NT2/D1 (cell line): ENCODE measurements around the gene FNDC3B.

Experiments
- DNase-seq: peaks from one replicate; pipeline ENCODE4 v3.0.0-alpha.2; 2011; ENCODE audit warnings: low read depth, low spot score
- H3K27me3 ChIP-seq: 2 replicates; pipeline ENCODE4 v1.6.0; 2011; ENCODE audit warnings: mild to moderate bottlenecking; ENCODE audit not compliant: insufficient read length, insufficient read depth
- H3K36me3 ChIP-seq: 2 replicates; pipeline ENCODE4 v1.6.1; 2011; ENCODE audit warnings: mild to moderate bottlenecking, low read length, mixed read lengths; ENCODE audit not compliant: insufficient read depth, insufficient read length
- H3K4me1 ChIP-seq: 2 replicates; pipeline ENCODE4 v1.5.1; 2011; ENCODE audit not compliant: insufficient read depth, insufficient read length
- H3K4me3 ChIP-seq: 2 replicates; pipeline ENCODE4 v1.5.1; 2011; ENCODE audit warnings: low read depth; ENCODE audit not compliant: insufficient read length
- H3K9ac ChIP-seq: 2 replicates; pipeline ENCODE4 v1.6.0; 2011; ENCODE audit warnings: low read depth; ENCODE audit not compliant: insufficient read length
- H3K9me3 ChIP-seq: 2 replicates; pipeline ENCODE4 v1.5.1; 2011; ENCODE audit warnings: mild to moderate bottlenecking, low read length; ENCODE audit not compliant: insufficient read depth
- SUZ12 ChIP-seq: IDR thresholded peaks from 2 replicates; pipeline ENCODE4 v1.6.1; 2011; ENCODE audit not compliant: insufficient read length, insufficient read depth; ENCODE audit errors: extremely low read depth
- YY1 ChIP-seq: IDR thresholded peaks from 2 replicates; pipeline ENCODE4 v1.6.1; 2011; ENCODE audit not compliant: insufficient read length, insufficient read depth
- ZNF274 ChIP-seq: IDR thresholded peaks from 2 replicates; pipeline ENCODE4 v1.6.1; 2011; ENCODE audit warnings: mild to moderate bottlenecking, low read depth, low read length

The FNDC3B gene

DNA sequence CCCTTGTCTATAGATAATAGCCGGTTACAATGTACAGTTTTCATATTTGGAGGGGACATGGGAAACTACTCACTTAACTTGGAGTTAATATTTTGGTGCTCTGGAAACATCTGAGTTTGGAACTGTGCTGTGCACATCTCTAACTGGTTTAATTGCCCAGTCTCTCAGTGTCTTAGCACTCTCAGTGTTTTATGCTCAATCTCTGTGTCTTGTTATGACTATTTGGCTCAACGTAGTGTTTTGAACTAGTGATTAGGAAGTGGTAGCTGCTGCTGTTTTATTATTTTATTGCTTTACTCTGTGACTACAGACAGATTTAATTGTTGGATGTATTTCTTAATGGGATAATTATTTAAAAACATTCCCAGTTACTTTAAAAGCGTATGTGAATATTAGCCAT, 17.0 kb downstream of the FNDC3B start:
- H3K4me1 ChIP-seq: no peaks in the 10 kb centered on the region
- no peak overlapping the region for H3K9ac ChIP-seq
- TF ChIP-seq YY1 (no peak), ZNF274 (no peak), SUZ12 (no peak)
- H3K9me3 ChIP-seq: peaks cover 5% of the 10 kb centered on the region; the same call in 1 of the 2 replicates
- no peak overlapping the region for H3K4me3 ChIP-seq
- no peaks in the 10 kb centered on the region for H3K27me3 ChIP-seq
- DNase-seq: no peak
- H3K36me3 ChIP-seq: peaks cover 63% of the 10 kb centered on the region

DNA sequence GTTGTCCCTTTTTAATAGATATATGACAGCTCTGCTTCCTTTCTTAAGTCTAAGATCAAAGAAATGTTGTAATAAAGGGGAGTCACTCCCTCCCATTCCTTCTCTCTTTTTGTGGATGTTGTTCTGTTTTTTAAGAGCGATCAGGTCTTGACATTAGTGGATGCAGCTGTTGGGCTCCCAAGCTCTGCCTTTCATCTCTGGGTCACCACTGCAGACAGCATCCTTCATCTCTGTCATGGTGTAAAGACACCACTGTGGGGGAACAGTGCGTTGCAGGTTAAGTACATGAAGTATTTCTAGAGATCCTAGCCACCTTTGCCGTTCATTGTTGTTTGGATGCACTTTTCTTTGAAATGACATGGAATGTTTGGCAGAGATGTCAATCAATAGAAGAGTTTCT, 17.7 kb downstream of the FNDC3B start:
- Histone ChIP-seq H3K9ac (no peak overlapping the region), H3K4me1 (no peaks in the 10 kb centered on the region), H3K9me3 (peaks cover 3% of the 10 kb centered on the region; the same call in 1 of the 2 replicates), H3K27me3 (no peaks in the 10 kb centered on the region), H3K36me3 (peaks cover 61% of the 10 kb centered on the region), H3K4me3 (no peak overlapping the region)
- TF ChIP-seq SUZ12: no peak
- no peak for TF ChIP-seq YY1
- TF ChIP-seq ZNF274: no peak
- no peak for DNase-seq

DNA sequence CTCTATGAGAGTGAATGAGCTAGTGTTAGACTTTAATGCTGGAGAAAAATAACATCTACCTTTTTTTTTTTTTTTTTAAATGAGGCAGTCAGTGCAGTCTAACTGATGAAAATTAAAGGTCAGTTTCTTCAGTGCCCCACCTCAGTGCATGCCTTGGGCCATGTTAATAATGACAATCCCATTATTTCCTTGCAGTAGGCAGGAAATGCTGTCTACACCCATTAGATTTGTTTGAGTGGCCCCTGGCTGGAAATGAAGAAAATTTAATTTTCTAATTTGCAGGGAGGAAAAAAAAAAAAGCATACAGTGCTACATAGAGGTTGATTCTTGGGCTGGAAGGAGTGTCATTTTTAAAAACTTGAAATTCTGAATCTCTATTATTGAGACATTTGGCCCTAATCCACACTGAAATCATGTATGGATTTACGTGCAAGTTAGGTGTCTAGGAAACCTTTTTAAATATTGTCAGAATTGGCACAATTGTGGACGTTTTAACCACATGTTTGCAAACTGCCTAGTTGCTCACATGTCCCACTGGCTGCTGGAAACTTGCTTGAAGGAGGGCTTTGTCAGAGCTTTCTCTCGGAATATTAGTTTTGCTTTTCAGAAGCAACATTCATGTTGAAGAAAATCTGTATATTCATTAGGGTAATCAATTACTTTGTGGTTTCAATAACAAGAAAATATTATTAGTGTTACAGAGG, 18.4 kb downstream of the FNDC3B start:
- Histone ChIP-seq H3K9me3 (no peaks in the 10 kb centered on the region), H3K27me3 (no peaks in the 10 kb centered on the region), H3K4me3 (no peak overlapping the region), H3K9ac (no peak overlapping the region), H3K36me3 (peaks cover 56% of the 10 kb centered on the region), H3K4me1 (no peaks in the 10 kb centered on the region)
- no peak for DNase-seq
- TF ChIP-seq ZNF274 (no peak), SUZ12 (no peak), YY1 (no peak)

DNA sequence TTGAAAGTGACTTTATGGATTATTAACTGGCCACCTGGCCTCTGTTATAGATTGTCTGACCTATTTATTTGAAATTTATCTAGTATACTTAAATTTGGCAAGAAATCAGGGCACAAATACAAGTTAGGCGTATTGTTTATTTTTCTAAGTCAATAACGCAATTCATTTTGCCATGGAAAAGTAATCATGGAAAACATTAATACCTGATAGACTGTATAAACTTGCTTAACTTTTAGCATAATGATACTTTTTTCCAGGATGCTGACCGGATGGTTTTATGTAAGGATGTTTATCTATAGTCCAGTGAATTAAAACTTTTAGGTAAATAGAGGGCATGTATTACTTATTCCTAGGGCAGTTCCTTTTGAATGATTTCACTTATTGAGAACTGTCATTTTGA, 20.2 kb downstream of the FNDC3B start:
- no peak for DNase-seq
- TF ChIP-seq SUZ12 (no peak), ZNF274 (no peak), YY1 (no peak)
- Histone ChIP-seq H3K4me3 (no peak overlapping the region), H3K27me3 (no peaks in the 10 kb centered on the region), H3K36me3 (peaks cover 52% of the 10 kb centered on the region), H3K4me1 (no peaks in the 10 kb centered on the region), H3K9ac (no peak overlapping the region), H3K9me3 (no peaks in the 10 kb centered on the region)

DNA sequence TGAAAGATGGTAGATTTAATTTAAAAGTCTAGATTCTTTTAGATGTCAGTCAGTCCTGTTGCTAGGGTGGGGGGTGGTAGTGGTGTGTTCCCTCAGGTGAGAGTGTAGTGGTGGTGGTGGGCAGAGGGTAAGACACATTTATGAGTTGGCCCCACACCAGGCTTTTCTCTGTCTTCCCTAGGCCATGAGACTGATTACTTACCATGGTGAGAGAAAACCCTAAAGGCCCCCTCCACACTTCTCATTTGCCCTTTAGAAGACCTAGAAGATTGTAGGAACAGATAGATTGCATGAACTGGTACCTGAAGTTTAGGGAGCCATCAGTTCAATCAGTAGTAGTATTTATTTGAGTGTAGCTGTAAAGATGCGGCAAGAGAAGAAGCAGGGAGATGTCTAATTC, 20.9 kb downstream of the FNDC3B start:
- no peak overlapping the region for H3K4me3 ChIP-seq
- no peaks in the 10 kb centered on the region for H3K27me3 ChIP-seq
- no peak for DNase-seq
- no peaks in the 10 kb centered on the region for H3K9me3 ChIP-seq
- no peaks in the 10 kb centered on the region for H3K4me1 ChIP-seq
- H3K36me3 ChIP-seq: peaks cover 50% of the 10 kb centered on the region
- H3K9ac ChIP-seq: no peak overlapping the region
- no peak for TF ChIP-seq YY1
- no peak for TF ChIP-seq ZNF274
- TF ChIP-seq SUZ12: no peak

DNA sequence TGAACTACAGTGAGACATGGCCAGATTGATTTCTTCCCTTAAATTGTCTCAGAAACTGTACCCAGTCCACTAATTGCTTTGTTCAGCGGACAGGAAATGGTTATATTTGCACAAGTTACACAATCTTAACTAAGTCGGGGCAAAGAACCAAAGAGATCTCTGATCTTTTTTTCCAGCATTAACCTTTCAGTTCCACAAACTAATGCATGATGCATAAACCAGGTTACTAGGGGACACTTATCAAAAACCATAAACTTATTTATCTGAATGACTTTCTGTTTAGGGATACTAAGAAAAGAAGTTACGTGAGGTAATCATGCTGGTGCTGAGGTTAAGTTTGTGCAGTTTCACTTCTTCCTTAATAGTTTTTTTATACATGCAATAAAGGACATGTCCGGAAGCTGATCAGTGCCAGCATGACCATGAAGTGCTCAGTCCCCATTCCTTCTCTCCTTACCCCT, 22.4 kb downstream of the FNDC3B start:
- Histone ChIP-seq H3K9ac (no peak overlapping the region), H3K4me3 (no peak overlapping the region), H3K9me3 (no peaks in the 10 kb centered on the region), H3K27me3 (no peaks in the 10 kb centered on the region), H3K36me3 (peaks cover 50% of the 10 kb centered on the region), H3K4me1 (no peaks in the 10 kb centered on the region)
- TF ChIP-seq SUZ12: no peak
- DNase-seq: no peak

DNA sequence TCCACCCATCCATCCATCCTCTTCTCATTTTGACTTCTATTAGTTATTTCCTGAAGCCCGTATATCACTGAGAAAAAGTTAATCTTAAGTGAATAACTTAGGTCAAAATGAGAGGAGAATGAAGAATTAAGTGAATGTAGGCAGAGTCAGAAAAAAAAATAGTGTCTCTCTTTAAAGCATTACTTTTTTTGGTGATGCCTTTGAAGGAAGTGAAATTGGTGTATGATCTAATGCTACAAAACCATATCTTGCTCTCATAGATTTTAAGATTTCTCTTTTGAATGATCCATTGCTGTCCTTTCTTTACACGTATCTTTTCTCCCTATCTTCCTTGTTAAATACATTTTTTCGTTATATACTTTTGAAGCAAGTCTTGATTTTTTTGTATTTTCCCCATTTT, 23.4 kb downstream of the FNDC3B start:
- no peak for TF ChIP-seq SUZ12
- no peak for TF ChIP-seq YY1
- no peak for TF ChIP-seq ZNF274
- Histone ChIP-seq H3K9ac (no peak overlapping the region), H3K36me3 (peaks cover 52% of the 10 kb centered on the region), H3K27me3 (no peaks in the 10 kb centered on the region), H3K4me3 (no peak overlapping the region), H3K4me1 (no peaks in the 10 kb centered on the region), H3K9me3 (no peaks in the 10 kb centered on the region)
- DNase-seq: no peak
